Endothelial cell of umbilical vein (primary cell): ENCODE results near the gene CLTC. TPM values are rescaled to one million over a fixed set of nuclear protein-coding genes. Genes with fewer than 3 reads are reported as not detected.

Source experiments
- BruUV-seq: library from RNA; stranded (reverse); fragments of 400-500 nt; replicated peaks from 2 replicates; lab custom pipeline; 2021; lab: Mats Ljungman, UMichigan
- CTCF ChIA-PET: fragments of 300-600, 350-600 bp; sonication (Branson Sonifier 250); formaldehyde crosslinking; loops from one replicate; lab custom pipeline; 2021; ENCODE audit warnings: antibody characterized with exemption, inconsistent platforms; lab: Charles Lee
- POLR2A ChIA-PET: fragments of 300-600, 350-600 bp; sonication (Branson Sonifier 250); formaldehyde crosslinking; loops from one replicate; lab custom pipeline; 2021; ENCODE audit warnings: antibody characterized with exemption, inconsistent platforms; lab: Charles Lee
- DNase-seq: peaks from one replicate; pipeline ENCODE4 v3.0.0-alpha.2; 2011; ENCODE audit warnings: low read depth, low spot score
- FAIRE-seq: peaks from 2 replicates; lab custom pipeline; 2011; peaks lifted over from hg19 to GRCh38; lab: Jason Lieb, UNC
- H2AFZ ChIP-seq: 2 replicates; pipeline ENCODE4 v1.6.0; 2012; ENCODE audit warnings: low read depth, low read length, control low read depth, inconsistent platforms
- H3K27ac ChIP-seq: 2 replicates; pipeline ENCODE4 v1.5.1; 2011; ENCODE audit warnings: low read depth, mild to moderate bottlenecking, control low read depth, low read length, moderate library complexity; ENCODE audit not compliant: insufficient read depth
- H3K27me3 ChIP-seq, 2 experiments: 2 replicates each; pipeline versions ENCODE4 v1.6.0 to v1.6.1; 2011; ENCODE audit warnings: low read length in 2 of 2, mixed read lengths in 1 of 2; ENCODE audit not compliant: control insufficient read depth in 2 of 2, insufficient read depth in 2 of 2
- H3K36me3 ChIP-seq, 2 experiments: 2 replicates in 1 of 2; 3 replicates in 1 of 2; pipeline ENCODE4 v1.5.1; 2011; ENCODE audit warnings: low read length in 2 of 2, mild to moderate bottlenecking in 1 of 2, moderate library complexity in 1 of 2; ENCODE audit not compliant: control insufficient read depth in 2 of 2, insufficient read depth in 2 of 2; ENCODE audit errors: extremely low read depth in 1 of 2
- H3K4me1 ChIP-seq: 3 replicates; pipeline ENCODE4 v1.5.1; 2011; ENCODE audit warnings: mild to moderate bottlenecking, low read length; ENCODE audit not compliant: control insufficient read depth, insufficient read depth; ENCODE audit errors: extremely low read depth
- H3K4me2 ChIP-seq: 2 replicates; pipeline ENCODE4 v1.6.1; 2011; ENCODE audit warnings: low read length, control low read depth, mixed read lengths; ENCODE audit not compliant: insufficient read depth
- H3K4me3 ChIP-seq, 3 experiments: fragments of 200-600 bp in 1 of 3; sonication (generic), shearing (Covaris generic) in 1 of 3; replicated peaks in 1 of 3; 2 replicates each; pipeline ENCODE4 v1.5.1; 2011 to 2016; ENCODE audit warnings: control low read depth in 3 of 3, low read length in 3 of 3, mild to moderate bottlenecking in 2 of 3, inconsistent platforms in 1 of 3, low read depth in 1 of 3, moderate library complexity in 1 of 3; ENCODE audit not compliant: insufficient read depth in 1 of 3
- H3K79me2 ChIP-seq: 2 replicates; pipeline ENCODE4 v1.6.0; 2012; ENCODE audit warnings: low read length, inconsistent platforms; ENCODE audit not compliant: control insufficient read depth, insufficient read depth
- H3K9ac ChIP-seq: replicated peaks from 2 replicates; pipeline ENCODE3; 2011; ENCODE audit warnings: low read length, control low read depth; ENCODE audit not compliant: insufficient read depth; ENCODE audit errors: extremely low read depth
- H3K9me1 ChIP-seq: replicated peaks from 3 replicates; pipeline ENCODE4 v1.6.0; 2011; ENCODE audit warnings: mild to moderate bottlenecking, low read length; ENCODE audit not compliant: control insufficient read depth, insufficient read depth; ENCODE audit errors: extremely low read depth
- H3K9me3 ChIP-seq: replicated peaks from 2 replicates; pipeline ENCODE4 v1.5.1; 2012; ENCODE audit warnings: low read length, inconsistent platforms; ENCODE audit not compliant: control insufficient read depth, insufficient read depth
- H4K20me1 ChIP-seq: replicated peaks from 2 replicates; pipeline ENCODE3; 2011; ENCODE audit warnings: mild to moderate bottlenecking, low read length; ENCODE audit not compliant: control insufficient read depth, insufficient read depth; ENCODE audit errors: extremely low read depth
- CTCF ChIP-seq, 2 donors: IDR thresholded peaks; 1 replicate in 1 of 2; 2 replicates in 1 of 2; pipeline ENCODE4 v1.5.1; 2011; ENCODE audit warnings: low read length in 2 of 2, mild to moderate bottlenecking in 2 of 2, moderate library complexity in 2 of 2, control low read depth in 1 of 2, inconsistent platforms in 1 of 2, low read depth in 1 of 2; ENCODE audit not compliant: insufficient read depth in 1 of 2; ENCODE audit errors: extremely low read depth in 1 of 2
- EZH2 ChIP-seq: IDR thresholded peaks from 2 replicates; pipeline ENCODE4 v1.6.1; 2012; ENCODE audit warnings: borderline replicate concordance, low read depth, mild to moderate bottlenecking, moderate library complexity, low read length, inconsistent platforms; ENCODE audit not compliant: severe bottlenecking
- FOS ChIP-seq: IDR thresholded peaks from 2 replicates; pipeline ENCODE4 v1.6.1; 2011; ENCODE audit warnings: mild to moderate bottlenecking, low read length, moderate library complexity, borderline replicate concordance; ENCODE audit not compliant: insufficient read depth
- GATA2 ChIP-seq: IDR thresholded peaks from 2 replicates; pipeline ENCODE4 v1.7.0; 2011; ENCODE audit warnings: low read depth, mild to moderate bottlenecking, moderate library complexity, mixed read lengths, low read length; ENCODE audit not compliant: insufficient read length, insufficient read depth
- JUN ChIP-seq: IDR thresholded peaks from 2 replicates; pipeline ENCODE4 v1.6.1; 2011; ENCODE audit warnings: borderline replicate concordance, low read depth; ENCODE audit not compliant: insufficient read length, insufficient read depth
- MAX ChIP-seq: IDR thresholded peaks from 2 replicates; pipeline ENCODE4 v1.6.1; 2011; ENCODE audit not compliant: insufficient read depth, insufficient read length
- MYC ChIP-seq: IDR thresholded peaks from one replicate; pipeline ENCODE4 v1.6.1; 2011; ENCODE audit warnings: mild to moderate bottlenecking, low read depth, low read length
- POLR2A ChIP-seq: IDR thresholded peaks from 2 replicates; pipeline ENCODE4 v1.6.1; 2012; ENCODE audit warnings: low read depth, mild to moderate bottlenecking, control low read depth, low read length
- POLR2AphosphoS5 ChIP-seq: IDR thresholded peaks from 2 replicates; pipeline ENCODE4 v1.6.1; 2012; ENCODE audit warnings: low read depth, mild to moderate bottlenecking, control low read depth, low read length, moderate library complexity; ENCODE audit not compliant: insufficient read depth
- dilution Hi-C: fragments of 300-500 bp; cut with MboI; formaldehyde crosslinking; loops from one replicate; pipeline ENCODE4 v1.15.0; 2019; ENCODE audit warnings: low sequenced_read_pairs; ENCODE audit not compliant: extremely low pct_ligation_motif_present
- intact Hi-C: fragments of 100-400 bp; cut with micrococcal nuclease; formaldehyde crosslinking; loops from one replicate; pipeline ENCODE4 v1.10.0; 2022
- polyA plus RNA-seq, 4 experiments: library from polyadenylated mRNA; depleted of rRNA in 3 of 4; stranded (reverse) in 3 of 4; unstranded in 1 of 4; fragments of >200 nt; gene quantifications; 2 replicates each; pipeline versions ENCODE4 v1.2.1 to v1.2.3, GENCODE V29; 2011 to 2012; ENCODE audit warnings: missing spikeins in 1 of 4
- total RNA-seq: library from RNA; stranded (reverse); gene quantifications from 2 replicates; pipeline ENCODE4 v1.2.3, GENCODE V29; 2021

Gene CLTC
- total and polyA plus RNA-seq, 2 donors (not counting 3 experiments of a cell fraction or from before 2014, with no cell fraction given) = 164 to 326 TPM

GRCh38 chr17:59600169-59600568 is 19.5 kb upstream of the CLTC start:
- no peaks in the 10 kb centered on the region for H3K27me3 ChIP-seq
- H3K9ac ChIP-seq = no peak overlapping the region
- no peaks in the 10 kb centered on the region for H3K79me2 ChIP-seq
- H3K4me1 ChIP-seq = no peaks in the 10 kb centered on the region
- no peak overlapping the region for H3K4me3 ChIP-seq
- H3K4me2 ChIP-seq = no peak overlapping the region
- no peak for TF ChIP-seq FOS
- TF ChIP-seq MAX = no peak
- TF ChIP-seq CTCF (IDR thresholded peaks at IDR 0.05; ENCODE audit: extremely low read depth in 1 of 2, insufficient read depth in 1 of 2, low read depth in 1 of 2, low read length in 2 of 2) = no peak
- TF ChIP-seq GATA2 = no peak
- no peak for TF ChIP-seq EZH2
- no peak for TF ChIP-seq POLR2A
- no peak for TF ChIP-seq JUN
- TF ChIP-seq MYC = no peak
- no peak for TF ChIP-seq POLR2AphosphoS5
- DNase-seq = no peak
- H3K27ac ChIP-seq = no peak overlapping the region
- H2AFZ ChIP-seq = no peak overlapping the region
- CTCF ChIA-PET = no interaction called here
- dilution Hi-C loops = no loop called here
- peaks cover 2 to 6% of the 10 kb centered on the region in 2 experiments for H3K36me3 ChIP-seq
- intact Hi-C loops = no loop called here
- no TSS peak for BruUV-seq
- H3K9me3 ChIP-seq = no peaks in the 10 kb centered on the region
- H3K9me1 ChIP-seq = no peaks in the 10 kb centered on the region
- no peak for FAIRE-seq
- H4K20me1 ChIP-seq = peaks cover 3% of the 10 kb centered on the region
- POLR2A ChIA-PET = no interaction called here
